NCI-H1436 treated with DMSO at 0.1 percent for 48 hours (cell line): ENCODE results near the gene ABCA2.

Experiments
- DNase-seq: peaks from one replicate; lab custom pipeline; 2025; lab: John Stamatoyannopoulos, UW

The ABCA2 gene

DNA sequence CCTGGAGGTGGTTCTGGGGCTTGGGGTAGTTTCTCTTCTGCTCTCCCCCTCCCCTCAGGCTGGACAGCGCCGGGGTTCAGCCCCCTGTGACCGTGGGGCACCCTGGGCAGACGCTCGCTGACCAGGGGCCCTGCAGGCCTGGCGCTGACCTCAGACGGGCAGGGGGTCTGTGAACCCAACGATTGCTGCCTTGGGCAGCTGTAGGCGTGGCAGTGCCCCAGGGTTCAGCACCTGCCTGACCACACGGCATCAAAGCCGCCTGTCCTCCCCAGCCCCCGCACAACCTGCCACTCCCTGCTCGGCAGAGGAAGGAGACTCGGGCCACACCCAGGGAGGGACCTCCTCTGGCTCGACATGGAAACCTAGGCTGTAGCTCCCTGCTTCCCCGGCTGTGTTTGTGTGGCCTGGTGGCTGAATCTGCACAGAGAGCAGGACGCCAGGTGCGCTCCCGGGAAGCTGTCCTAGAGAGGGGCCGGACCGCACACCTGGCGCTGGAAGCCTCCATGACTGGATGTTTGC lies 63.8 kb downstream of the ABCA2 start:
- no peak for DNase-seq

DNA sequence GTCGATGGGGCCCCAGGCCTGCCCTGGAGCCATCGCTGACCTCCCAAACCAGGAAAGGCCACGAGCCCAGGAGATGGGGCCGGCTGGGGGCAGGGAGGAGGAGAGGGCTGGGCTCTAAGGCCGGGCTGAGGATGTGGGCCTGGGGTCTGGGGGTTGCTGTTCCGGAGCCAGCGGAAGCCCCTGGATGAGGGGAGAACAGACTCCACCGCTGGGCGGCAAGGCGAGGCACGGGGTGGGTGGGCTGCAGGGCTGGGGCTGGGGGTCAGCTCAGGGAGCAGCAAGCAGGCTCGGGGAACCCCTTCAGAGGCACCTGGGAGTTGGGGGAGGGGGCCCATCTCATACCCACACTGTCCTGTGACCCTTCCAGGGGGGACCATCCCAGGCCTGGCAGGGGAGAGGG lies 64.3 kb downstream of the ABCA2 start:
- DNase-seq = no peak

DNA sequence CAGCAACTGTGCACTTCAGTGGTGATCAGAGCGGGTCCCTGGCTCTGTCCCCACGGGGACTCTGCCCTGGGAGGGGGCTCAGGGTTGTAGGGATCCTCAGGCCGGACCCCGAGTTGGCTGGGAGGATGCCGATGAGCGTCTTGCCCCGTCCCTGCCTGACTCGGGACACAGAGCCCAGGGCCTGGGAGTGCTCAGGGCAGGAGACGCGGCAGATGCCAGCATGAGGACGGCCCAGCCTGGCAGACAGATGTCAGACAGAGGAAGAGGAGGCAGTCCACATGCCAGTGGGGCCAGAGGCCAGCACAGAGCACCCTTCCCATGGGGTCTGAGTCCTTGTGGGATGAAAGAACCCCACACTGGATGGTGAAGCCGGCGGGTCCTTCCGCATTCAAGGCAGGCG lies 64.7 kb downstream of the ABCA2 start:
- no peak for DNase-seq

DNA sequence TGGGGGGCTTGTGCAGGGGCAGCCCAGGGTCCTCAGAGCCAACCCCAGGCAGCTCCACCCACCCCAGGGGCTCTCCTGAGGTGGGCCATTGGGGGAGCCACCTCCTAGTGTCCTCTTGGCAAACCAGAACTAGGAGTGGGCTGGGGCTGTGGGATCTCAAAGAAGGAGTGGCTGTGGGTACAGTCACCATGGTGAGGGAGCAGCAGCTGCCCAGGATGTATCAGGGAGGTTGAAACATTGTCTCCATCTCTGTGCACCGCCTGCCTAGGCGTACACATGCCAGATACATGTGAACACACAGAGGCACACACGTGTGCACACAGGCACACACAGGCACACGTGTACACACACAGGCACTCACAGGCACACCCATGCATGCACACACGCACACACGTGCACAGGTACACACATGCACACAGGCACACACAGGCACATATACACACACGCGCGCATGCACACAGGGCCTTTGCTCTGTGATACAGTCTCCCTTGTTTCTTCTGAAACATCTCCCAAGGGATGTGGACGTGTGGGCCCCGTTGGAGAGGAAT lies 65.3 kb downstream of the ABCA2 start:
- DNase-seq = no peak

DNA sequence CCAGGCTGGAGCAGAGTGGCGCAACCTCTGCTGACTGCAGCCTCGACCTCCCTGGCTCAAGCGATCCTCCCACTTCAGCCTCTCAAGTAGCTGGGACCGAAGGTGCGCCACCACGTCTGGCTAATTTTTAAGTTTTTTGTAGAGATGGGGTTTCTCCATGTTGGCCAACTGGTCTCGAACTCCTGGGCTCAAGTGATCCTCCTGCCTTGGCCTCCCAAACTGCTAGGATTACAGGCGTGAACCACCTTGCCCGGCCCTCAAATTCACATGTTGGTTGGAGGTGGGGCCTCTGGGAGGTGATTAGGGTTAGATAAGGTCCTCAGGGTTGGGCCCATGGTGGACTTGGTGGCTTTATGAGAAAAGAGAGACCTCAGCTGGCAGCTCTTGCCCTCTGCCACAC lies 65.9 kb downstream of the ABCA2 start:
- no peak for DNase-seq

- no peak for DNase-seq
Measured at GRCh38 chr9:136961279-136962065, 66.6 kb downstream of the ABCA2 start.

- DNase-seq = no peak
Measured at GRCh38 chr9:136960938-136961275, 67.1 kb downstream of the ABCA2 start.

DNA sequence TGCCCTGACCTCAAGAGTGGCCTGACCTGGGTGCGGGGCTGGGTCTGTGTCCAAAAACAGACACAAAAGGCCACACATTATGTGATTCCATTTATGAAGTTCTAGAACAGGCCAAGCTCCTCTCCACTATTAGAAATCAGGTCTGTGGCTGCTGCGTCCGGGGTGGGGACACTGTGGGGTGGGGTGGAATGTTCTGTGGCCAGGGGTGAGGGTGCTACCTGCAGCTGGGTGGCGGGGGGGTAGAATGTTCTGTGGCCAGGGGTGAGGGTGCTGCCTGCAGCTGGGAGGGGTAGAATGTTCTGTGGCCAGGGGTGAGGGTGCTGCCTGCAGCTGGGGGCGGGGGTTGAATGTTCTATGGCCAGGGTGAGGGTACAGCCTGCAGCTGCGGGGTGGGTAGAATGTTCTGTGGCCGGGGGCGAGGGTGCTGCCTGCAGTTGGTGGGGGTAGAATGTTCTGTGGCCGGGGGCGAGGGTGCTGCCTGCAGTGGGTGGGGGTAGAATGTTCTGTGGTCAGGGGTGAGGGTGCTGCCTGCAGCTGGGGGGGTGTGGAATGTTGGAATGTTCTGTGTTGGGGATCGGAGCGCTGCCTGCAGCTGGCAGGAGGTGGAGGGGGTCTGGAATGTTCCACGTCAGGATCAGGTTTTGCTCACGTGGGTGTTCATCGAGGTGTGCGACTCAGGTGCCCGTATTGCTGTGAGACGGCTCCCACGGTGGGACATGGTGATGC lies 67.7 kb downstream of the ABCA2 start:
- DNase-seq = no peak

DNA sequence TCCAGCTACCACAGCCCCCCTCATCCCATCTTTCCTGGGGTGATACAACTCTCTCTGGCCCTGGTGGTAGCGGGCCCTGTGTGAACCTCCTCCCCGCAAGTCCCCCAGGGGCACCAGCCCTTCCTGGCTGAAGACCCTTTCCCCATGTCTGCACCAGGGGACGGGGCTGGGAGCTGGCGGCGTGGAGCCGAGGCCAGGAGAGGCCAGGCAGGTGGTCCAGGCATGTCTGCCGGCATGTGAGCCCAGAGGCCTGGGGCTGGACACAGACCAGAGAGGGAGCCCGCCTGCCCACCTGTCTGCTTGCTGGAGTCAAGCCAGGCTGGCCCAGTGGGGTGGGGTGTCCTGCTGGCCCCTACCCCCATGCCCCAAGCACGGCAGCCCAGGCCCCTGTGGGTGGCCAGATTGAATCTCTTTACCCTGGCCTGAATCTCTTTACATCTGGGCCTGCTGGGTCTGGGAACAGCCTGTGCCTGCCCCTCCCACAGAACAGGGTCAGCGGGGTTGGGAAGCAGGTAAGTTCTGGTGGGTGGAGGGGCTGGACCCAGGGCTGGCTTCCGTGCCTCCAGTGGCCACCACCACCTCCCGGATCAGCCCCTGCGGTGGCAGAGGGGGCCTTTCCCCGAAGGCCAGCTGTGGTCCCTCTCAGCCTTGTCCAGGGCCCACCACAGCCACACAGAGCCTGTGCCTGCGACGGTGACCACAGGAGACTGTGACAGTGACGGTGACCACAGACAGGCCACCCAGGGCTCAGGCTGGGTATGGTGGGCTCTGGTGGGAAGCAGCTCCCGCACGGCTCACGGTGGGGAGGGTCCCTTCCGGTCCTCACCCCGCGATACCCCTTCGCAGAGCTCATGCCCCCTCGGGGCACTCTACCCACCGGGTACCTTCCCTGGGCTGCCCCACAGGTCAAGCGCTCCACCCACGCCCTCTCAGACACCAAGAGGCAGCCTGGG lies 68.9 kb downstream of the ABCA2 start:
- DNase-seq = no peak

DNA sequence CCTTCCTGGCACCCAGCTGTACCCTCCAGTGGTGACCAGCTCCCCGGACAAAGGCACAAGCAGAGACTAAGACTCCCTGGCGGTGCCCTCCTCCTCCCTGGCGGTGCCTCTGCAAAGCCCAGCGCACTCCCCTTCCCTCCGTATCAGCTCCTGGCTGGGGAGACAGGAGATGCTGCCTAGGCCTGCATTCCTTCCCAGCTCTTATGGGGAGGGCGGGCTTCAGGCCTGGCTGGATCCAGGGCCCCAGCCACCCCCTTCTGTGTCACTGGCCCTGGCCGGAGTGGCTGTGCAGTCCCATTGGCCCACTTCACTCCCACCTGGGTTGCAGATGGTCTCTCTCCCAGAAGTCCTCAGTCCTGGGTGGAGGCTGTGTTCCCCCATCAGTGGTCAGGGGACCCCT lies 69.6 kb downstream of the ABCA2 start:
- no peak for DNase-seq

DNA sequence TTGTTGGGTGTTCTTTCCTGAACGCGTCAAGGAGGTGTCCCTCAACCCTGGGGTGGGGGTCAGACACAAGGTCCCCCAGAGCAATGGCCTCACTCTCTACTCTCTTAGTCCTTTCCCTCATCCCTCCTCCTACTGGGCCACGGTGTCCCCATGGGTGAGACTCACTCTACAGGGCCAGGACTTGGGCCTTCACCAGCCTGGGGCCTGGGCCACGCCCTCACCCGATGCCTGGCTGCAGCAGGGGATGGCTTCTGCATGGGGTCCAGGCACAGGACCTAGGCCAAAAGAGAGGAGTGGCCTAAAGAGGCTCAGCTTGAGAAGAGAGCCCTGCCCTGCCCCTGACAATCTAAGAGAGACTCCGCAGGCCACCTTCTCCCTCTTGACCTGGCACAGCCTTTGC lies 70.1 kb downstream of the ABCA2 start:
- no peak for DNase-seq

- no peak for DNase-seq
Measured at GRCh38 chr9:136957461-136957860, 70.6 kb downstream of the ABCA2 start.
